HG03378 (cell line): Measurements from ENCODE around the gene TEX51.

Source experiments
- ATAC-seq: cut with Tn5 transposase; IDR thresholded peaks from one replicate; pipeline ENCODE4 v1.9.1; 2021; ENCODE audit warnings: mild to moderate bottlenecking, moderate library complexity; ENCODE audit not compliant: unreplicated experiment

Gene TEX51

DNA sequence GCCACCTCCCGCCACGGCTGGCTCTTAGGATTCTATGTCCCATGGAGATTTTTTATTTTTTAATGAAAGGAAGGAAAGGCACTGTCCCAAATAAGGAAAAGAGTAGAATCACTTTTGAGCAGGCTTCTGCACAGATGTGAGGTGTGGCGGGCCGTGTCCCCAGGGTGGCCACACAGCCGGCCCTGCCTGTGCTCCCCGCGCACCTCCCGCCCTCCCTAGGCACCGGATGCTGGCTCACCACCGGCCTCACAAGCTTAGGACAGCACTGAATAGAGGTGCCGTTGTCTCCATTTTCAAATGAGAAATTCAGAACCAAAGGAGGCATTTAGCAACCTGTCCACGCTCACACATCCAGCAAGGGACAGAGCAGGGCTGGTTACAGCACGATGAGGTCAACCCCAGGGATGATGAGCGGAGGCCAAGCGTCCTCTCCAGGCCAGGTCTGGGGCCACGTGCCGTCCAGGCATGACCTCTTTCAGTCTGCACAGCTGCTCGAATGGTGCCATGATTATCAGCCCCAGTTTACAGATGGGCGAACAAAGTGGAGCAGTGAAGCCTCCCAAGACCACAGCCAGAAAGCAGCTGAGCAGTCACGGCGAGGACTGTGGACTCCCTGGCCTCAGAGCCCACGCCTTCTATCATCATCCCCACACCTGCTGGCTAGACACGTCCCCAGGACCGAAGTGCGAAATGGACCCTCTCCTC is 20.7 kb upstream of the TEX51 start:
- no peak for ATAC-seq

DNA sequence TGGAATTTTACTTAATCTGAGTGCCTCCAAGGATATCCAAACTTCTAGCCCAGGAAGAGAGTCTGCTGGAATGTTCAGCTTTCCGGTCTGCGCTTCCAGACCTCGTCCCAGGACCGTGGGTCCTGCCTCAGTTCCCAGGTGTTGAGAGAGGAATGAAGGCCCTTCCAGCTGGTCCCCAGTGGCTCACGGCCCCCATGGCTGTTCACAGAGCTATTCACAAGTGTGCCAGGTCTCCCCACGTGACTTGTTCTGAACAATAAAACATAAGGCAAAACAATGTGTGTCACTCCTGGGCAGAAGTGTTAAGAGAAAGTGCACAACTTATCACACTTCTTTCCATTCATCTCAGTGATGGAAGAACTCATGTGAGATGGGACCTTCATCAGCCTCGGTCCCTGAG is 20.1 kb upstream of the TEX51 start:
- no peak for ATAC-seq

DNA sequence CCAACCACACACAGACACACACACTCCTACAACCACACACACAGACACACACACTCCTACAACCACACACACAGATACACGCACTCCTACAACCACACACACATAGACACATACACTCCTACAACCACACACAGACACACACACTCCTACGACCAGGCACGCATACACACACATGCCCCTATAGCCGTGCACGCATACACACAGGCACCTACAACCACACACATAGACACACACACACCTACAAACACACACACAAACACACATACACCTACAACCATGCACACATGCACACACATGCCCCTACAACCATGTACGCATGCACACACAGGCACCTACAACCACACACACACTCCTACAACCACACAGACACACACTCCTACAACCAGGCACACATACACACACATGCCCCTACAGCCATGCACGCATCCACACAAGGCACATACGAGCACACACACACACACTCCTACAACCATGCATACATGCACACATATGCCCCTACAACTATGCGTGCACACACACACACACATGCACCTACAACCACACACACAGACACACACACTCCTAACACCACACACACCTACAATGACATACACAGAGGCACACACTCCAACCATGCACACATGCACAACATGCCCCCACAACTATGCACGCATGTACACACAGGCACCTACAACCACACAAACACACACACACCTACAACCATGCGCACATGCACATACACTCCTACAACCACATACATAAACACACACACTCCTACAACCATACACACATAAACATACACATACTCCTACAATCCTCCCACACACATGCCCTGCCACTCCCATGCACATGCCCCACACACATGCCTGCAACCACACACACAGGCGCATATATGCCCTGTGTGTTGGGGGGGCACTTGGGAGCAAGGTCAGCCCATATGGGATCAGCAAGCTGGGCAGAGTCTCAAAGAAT is 19.1 kb upstream of the TEX51 start:
- ATAC-seq, result no peak

DNA sequence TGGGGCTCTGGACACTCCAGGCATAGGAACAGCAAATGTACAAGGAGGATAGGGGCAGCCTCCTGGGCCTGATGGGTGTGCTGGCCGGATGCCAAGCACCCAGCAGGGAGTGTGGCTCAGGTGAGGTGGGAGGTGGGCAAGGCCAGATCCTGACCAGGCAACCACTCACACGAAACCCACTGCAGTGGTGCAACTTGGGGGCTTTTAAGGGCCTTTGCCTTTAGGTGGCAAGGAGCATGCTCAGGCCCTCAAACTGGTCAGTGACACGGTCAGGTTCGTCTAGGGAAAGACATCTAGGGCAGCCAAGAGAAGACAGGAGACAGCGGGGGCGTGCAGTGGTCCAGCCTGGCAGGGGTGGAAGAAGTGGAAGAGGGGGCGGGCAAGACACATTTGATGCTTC is 18.4 kb upstream of the TEX51 start:
- ATAC-seq, result no peak

DNA sequence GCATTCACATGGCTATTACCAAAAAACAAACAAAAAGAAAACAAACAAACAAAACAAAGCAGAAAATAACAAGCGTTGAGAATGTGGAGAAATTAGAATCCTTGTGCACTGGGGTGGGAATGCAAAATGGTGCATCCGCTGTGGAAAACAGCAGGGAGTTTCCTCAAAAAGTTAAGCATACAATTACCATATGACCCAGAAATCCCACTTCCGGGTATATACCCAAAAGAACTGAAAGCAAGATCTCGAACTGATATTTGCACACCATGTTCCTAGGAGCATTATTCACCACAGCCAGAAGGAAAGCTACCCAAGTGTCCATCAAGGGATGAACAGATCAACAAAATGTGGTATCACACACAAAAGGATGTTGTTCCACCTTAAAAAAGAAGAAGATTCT is 17.9 kb upstream of the TEX51 start:
- no peak for ATAC-seq

DNA sequence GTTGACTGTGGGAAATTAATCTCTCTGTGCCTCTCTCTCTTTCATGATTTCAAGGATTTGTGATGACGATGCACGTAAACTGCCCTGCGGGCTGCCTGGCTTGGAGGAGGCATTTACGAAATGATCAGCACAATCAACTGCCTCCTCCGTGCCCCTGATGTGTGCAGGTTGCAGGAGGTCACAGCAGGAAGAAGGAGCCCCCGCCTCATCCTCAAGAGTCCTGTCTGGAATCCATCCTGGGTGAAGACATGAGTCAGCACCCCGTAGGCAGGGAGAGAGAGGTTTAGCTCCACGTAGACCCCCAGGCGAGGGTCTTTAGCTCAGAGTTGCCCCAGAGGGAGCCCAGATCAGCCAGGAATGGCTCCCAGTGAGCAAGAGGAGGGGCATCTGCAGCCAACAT is 17.1 kb upstream of the TEX51 start:
- ATAC-seq, result no peak

DNA sequence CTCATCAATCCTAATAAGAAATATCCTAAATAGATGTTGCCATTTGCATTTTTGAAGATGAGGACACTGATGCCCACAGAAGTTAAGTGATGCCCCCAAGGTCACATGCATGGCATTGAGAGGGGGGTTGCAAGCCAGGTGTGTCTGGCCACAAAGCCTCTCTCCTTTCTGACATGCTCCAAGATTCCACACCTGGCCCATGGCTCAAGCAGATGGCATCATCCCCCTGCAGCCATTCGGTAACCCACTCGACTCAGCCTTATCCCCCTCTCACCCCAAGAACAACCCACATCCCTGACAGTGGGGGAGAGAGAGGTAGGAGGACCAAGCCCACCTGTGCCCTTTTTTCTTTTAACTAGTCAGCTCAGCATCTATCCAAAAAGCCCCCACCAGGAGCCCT is 16.5 kb upstream of the TEX51 start:
- ATAC-seq, result no peak

DNA sequence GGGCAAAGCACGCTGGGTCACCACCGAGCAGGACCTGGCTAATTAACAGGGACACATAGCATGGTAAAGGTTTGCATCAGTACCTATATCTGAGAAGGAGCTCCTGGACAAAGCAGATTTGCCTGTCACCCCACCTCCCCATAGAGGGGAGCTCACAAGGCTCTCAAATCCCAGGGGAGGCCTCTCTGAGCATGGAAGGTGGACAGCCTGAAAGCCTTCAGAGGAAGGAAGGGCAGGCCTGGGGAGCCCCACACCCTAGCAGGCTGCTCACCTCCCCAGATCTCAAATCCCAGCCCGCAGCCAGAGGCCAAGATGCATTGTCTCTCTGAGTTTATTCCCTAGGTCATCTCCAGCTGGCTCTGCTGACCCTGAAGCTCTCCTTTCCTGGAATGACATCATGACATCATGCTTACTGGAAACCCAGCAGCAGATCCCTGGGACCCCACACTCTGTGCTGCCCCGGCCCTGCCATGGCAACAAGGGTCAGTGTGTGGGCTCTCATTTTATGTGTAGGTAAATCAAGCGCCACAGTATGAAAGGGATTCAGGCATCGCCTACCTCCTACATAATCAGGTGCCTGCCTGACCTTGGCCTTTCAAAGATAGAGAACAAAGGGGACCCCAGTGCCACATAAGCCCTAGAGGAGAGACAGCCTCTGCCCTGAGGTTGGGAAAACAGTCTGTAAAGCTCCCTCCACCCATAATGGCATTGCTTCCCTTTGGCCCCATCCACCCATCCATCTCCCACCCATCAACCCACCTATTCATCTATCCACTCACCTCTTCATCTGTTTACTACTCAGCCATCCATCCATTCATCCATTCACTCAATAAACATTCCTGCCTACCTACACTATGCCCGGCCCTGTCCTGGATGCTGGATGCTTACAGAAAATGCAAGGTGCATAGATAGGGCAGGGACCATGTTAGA is 15.7 kb upstream of the TEX51 start:
- ATAC-seq, result no peak

DNA sequence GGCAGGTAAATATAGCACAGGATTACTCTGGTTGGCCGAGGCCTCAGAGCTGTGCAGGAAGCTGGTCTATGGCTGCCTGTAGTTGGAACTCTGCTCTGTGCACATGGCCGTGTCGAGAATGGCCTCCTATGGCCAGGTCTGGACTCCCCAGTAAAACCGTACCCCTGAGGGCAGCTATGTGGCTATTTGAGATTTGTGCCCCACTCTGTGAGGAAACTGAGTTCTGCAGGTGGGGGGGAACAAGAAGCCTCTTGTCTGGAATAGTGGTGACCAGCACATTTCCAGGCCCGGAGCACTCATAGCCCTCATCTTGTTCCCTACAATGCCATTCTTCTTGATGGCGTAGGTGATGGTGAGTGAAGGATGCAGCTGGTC is 15.0 kb upstream of the TEX51 start:
- ATAC-seq, result no peak

DNA sequence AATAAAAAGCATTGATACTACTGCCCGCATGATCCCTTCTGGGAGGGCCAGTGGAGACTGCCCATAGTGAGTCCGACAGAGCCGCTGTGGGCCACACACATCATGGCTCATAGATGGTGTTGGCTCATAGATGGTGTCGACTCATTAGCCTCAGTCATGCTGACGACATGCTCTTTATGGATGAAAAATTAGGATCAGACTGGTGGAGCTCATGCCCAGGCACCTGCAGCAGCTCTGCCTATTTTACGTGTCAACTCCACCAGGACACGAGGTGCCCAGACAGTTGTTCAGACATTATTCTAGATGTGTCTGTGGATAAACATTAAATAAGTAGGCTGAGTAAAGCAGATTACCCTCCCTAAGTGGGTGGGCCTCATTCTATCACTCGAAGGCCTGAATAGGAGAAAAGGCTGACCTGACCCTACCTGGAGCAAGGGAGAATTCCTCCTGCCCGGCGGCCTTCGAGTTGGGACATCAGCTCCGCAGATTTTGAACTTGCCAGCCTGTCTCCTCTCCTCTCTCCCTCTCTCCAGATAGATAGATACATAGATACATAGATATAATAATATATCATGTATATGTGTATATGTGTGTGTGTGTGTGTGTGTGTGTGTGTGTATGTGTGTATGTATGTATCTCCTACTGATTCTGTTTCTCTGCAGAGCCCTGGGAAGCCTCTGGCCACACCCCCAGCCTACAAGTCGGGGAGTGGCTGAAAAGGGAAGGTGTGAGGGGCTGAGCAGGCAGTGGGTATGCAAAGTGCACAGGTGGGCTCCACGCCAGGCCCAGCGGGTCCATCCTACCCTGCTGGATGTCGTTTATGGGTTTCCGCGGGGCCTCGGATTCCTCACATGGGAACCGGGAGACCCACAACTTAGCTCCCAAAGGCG is 13.6 kb upstream of the TEX51 start:
- ATAC-seq, result no peak

DNA sequence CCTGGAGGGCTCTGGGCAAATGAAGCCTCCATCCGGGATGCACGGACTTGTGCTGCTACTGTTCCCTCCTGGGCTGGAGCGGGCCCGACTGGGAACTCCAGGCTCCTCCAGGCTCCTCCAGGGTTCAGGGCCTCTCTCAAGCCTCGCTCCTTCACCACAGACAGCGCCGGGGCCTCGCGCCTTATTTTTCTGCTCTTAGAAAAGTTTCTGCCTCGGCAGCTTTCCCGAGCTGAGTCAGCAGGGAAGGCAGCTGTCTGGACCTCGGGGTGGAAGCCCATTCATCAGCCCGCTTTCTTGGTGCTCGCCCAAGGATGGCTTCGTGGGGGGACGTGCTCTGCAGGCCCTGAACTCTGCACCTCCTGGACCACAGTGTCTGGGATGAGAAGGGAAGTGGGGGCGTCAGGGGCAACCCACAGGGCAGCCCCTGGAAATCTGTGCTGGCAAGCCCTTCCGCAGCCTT is 12.9 kb upstream of the TEX51 start:
- no peak for ATAC-seq

DNA sequence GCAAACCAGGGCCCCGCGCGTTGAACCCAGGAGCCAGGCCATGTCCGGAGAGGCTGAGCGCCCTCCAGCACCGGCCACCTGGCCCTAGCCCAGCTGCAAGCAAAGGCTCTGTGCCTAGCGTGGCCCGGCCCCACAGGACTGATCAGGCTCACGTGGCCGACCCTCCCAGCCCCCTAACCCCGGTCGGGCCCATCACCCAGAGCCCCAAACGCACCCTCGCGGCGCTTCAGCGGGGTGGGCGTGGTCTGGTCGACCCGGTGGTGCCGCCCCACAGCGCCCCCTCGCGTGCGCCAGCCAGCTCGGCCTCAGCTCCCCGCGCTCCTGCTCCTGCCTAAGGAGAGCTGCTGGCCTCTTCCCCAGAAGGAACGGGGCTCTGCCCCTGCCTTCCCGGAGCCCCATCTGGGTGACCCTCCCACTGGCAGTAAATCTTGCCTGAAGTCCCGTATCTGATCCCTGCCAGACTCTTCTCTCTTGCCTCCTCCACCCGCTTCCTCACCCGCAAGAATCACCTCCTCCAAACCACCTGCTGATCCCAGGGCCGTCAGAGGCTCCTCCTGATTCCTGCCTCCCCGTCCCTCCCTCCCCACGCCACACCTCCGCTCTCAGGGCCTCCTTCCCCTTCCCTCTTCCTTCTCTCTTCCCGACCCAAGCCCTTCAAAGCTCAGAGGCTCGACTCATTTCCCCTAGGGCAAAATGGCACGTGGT is 12.3 kb upstream of the TEX51 start:
- peak; percentile 71 for ATAC-seq

DNA sequence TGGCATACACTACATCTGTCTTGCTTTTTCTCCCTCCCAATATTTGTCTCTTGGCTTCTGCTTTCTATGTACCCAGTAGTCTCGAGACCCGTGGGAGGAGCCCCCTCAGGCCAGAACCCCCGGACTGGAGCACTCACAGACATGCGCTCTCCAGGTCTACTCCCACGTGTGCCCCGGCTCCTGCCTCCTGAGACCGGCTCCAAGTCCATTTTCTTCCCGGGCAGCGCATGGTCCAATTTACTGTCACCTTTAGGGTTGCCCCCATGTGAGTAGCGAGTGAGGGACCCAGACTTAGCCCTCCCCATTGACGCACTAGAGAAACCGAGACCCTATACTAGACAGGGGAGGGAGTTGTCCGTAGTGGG is 11.8 kb upstream of the TEX51 start:
- ATAC-seq, result no peak

DNA sequence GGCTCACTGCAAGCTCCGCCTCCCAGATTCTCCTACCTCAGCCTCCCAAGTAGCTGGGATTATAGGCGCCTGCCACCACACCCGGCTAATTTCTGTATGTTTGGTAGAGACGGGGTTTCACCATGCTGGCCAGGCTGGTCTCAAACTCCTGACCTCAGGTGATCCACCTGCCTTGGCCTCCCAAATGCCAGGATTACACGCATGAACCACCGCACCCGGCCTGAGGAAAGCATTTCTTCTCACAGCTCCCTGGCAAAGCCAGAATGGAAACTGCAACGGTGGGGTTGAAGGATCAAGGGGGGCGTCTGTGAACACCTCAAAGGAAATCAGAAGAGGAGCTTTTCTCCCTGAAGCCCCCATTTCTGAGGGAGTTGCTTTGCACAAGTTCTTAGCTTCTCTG is 11.2 kb upstream of the TEX51 start:
- no peak for ATAC-seq

DNA sequence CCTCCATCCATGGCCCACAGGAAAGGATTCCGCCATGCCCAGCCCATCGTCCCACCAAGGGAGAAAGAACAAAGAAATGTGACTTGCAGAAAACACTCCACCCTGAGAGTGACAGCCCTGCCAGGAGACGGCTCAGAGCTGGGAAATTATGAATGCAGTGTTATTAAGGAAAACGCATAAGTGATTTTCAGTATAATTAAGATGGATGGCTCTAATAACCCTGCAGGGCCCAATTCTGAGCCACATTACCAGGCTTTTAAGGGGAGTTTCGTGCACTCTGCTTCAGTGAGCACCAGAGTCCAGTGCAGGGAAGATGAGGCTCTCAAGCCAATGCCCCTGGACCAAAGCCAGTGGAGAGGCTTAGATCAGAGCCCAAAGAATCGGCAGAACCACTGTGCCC is 10.6 kb upstream of the TEX51 start:
- ATAC-seq, result no peak

DNA sequence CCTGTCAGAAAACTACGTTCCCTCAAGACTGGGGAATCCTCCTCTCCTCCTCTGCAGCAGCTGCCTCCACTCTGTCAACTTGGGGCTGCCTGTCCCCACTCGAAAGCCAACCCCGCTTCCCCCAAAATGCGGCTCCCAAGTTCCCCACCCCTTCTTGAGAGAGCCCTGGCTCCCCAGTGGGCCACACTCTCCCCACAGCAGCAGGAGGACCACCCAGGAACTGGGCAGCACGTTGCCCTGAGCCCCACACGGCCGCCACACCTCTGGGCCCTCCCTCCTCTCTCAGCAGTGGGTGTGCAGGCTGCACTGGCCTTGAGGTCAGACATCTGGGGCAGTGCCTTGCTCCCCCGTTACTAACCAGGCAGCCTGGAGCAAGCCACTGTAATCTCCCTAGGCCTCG is 9.6 kb upstream of the TEX51 start:
- ATAC-seq, result no peak

DNA sequence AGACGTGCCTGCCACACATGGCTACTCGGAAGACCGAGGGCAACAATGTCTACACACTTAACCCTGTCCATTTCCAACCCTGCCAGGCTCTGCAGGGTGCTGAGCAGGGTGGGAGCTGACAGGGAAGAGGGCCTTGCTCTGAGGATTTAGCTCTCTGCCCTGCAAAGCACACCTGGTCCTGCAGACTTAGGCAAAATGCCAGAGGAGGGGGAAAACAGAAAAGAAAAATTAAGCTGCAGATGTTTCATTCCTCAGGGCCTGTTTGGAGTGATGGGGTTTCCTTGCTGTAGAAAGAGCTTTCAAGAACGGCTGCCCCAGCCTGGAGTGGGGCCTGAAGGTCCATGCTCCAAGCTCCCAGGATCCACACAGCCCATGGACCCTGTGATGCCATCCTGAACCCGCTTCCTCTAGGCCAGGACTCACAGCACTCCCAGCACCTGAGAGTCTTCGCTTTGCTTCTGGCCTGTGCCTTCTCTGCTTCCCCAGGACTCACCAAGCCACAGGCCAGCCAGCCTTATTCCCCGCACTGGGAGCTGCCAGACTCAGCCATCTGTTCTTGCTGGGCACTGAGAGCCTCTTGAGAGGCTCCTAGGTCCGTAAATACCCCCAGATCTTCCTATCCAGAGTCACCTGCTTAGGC is 9.1 kb upstream of the TEX51 start:
- no peak for ATAC-seq

DNA sequence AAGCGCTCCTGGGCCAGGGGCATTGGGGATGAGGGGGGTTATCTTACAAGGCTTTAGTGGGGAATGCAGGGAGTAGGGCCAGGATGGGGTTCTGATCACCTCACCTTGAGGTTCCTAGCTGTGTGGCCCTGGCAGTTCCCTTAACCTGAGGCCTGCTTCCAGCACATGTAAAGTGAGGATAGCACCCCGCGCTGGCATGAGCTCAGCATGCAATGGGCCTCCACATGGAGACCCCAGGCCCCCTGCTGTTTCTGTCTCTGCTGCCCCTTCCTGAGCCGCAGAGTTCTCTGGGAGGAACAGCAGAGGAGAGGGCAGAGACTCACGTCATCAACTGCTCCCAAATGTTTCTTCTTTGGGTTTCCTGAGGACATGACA is 8.6 kb upstream of the TEX51 start:
- ATAC-seq, result no peak
